K562 (cell line): ENCODE measurements around the gene KLK13. TPM values are rescaled to one million over a fixed set of nuclear protein-coding genes. Genes with fewer than 3 reads are reported as not detected.

Experiments used
- CAMTA2 ChIP-seq: fragments of 250-450 bp; sonication (Bioruptor Pico); conservative IDR thresholded peaks from 2 replicates; pipeline ENCODE4 v1.5.1; 2022
- DLX4 ChIP-seq: fragments of 250-450 bp; sonication (Bioruptor Pico); IDR thresholded peaks from 2 replicates; pipeline ENCODE4 v1.6.1; 2021; ENCODE audit warnings: mild to moderate bottlenecking
- FOSL1 ChIP-seq: fragments of 200-800 bp; sonication (Bioruptor generic); conservative IDR thresholded peaks from 2 replicates; pipeline ENCODE4 v1.6.1; 2016; ENCODE audit warnings: missing genetic modification characterization, missing compliant biosample characterization
- RB1 ChIP-seq: fragments of 450-650 bp; IDR thresholded peaks from 2 replicates; pipeline ENCODE4 v1.6.1; 2017; ENCODE audit warnings: low read depth, mild to moderate bottlenecking
- STAG1 ChIP-seq: sonication (generic); formaldehyde crosslinking; IDR thresholded peaks from 2 replicates; pipeline ENCODE4 v1.5.0; 2020; ENCODE audit warnings: missing genetic modification reagents, borderline replicate concordance
- STAT6 ChIP-seq: sonication (generic); formaldehyde crosslinking; IDR thresholded peaks from 2 replicates; pipeline ENCODE4 v1.8.1; 2023; ENCODE audit warnings: mild to moderate bottlenecking, missing genetic modification reagents
- TGIF2 ChIP-seq: sonication (generic); formaldehyde crosslinking; IDR thresholded peaks from 2 replicates; pipeline ENCODE4 v1.8.1; 2022; ENCODE audit warnings: mild to moderate bottlenecking, missing genetic modification reagents, moderate library complexity
- TRIM24 ChIP-seq, 2 experiments: fragments of 450-650 bp; IDR thresholded peaks; 2 replicates each; pipeline ENCODE4 v1.6.1; 2016
- U2AF1 ChIP-seq: fragments of 200-400 bp; formaldehyde crosslinking; optimal IDR thresholded peaks from 2 replicates; pipeline ENCODE3; 2017; ENCODE audit warnings: mild to moderate bottlenecking, low read depth, low read length, moderate library complexity
- ZKSCAN1 ChIP-seq: fragments of 150-350 bp; IDR thresholded peaks from 2 replicates; pipeline ENCODE4 v1.6.1; 2016; ENCODE audit warnings: low read depth, low read length
- ZNF133 ChIP-seq: fragments of 250-450 bp; sonication (Bioruptor Pico); IDR thresholded peaks from 2 replicates; pipeline ENCODE4 v1.4.0; 2020; ENCODE audit warnings: mild to moderate bottlenecking
- ZNF347 ChIP-seq: fragments of 450-650 bp; formaldehyde crosslinking; IDR thresholded peaks from 2 replicates; pipeline ENCODE4 v1.4.0; 2020; ENCODE audit warnings: low read depth, mild to moderate bottlenecking, moderate library complexity
- ZNF41 ChIP-seq: fragments of 250-450 bp; sonication (Bioruptor Pico); conservative IDR thresholded peaks from 2 replicates; pipeline ENCODE4 v1.4.0; 2020; ENCODE audit warnings: mild to moderate bottlenecking
- polyA plus RNA-seq, 8 experiments: library from polyadenylated mRNA; depleted of rRNA in 4 of 8; stranded (reverse) in 5 of 8; unstranded in 3 of 8; fragments of >200 nt; fragmentation: Nextera tagmentation in 2 of 8; fragmentation: Illumina TruSeq in 1 of 8; extraction: Ambion mirVana in 2 of 8; extraction: Trizol in 1 of 8; gene quantifications; 2 replicates each; pipeline versions ENCODE4 v1.2.1 to v1.2.3, GENCODE V29; 2011 to 2014; ENCODE audit warnings: inconsistent platforms in 1 of 8, missing spikeins in 1 of 8
- total RNA-seq, 7 experiments: library from RNA; depleted of rRNA in 6 of 7; stranded (reverse); fragments of >200 nt in 6 of 7; fragmentation: Illumina TruSeq in 2 of 7; extraction: Trizol in 2 of 7; gene quantifications; 2 replicates each; pipeline versions ENCODE4 v1.2.1 to v1.2.3, GENCODE V29; 2011 to 2021; ENCODE audit warnings: low replicate concordance in 1 of 7
- TF ChIP-seq, protein P1 (sequence below): fragments of 450-650 bp; IDR thresholded peaks from 2 replicates; pipeline ENCODE4 v1.6.1; 2016; ENCODE audit warnings: borderline replicate concordance
- TF ChIP-seq, protein P2 (sequence below): fragments of 450-650 bp; IDR thresholded peaks from 2 replicates; pipeline ENCODE4 v1.6.1; 2016

The KLK13 gene
- total and polyA plus RNA-seq, 9 of the 15 experiments (the other 6 are each of a cell fraction or from before 2014, with no cell fraction given), result 0.72 to 9.0 (median 2.3) TPM

DNA sequence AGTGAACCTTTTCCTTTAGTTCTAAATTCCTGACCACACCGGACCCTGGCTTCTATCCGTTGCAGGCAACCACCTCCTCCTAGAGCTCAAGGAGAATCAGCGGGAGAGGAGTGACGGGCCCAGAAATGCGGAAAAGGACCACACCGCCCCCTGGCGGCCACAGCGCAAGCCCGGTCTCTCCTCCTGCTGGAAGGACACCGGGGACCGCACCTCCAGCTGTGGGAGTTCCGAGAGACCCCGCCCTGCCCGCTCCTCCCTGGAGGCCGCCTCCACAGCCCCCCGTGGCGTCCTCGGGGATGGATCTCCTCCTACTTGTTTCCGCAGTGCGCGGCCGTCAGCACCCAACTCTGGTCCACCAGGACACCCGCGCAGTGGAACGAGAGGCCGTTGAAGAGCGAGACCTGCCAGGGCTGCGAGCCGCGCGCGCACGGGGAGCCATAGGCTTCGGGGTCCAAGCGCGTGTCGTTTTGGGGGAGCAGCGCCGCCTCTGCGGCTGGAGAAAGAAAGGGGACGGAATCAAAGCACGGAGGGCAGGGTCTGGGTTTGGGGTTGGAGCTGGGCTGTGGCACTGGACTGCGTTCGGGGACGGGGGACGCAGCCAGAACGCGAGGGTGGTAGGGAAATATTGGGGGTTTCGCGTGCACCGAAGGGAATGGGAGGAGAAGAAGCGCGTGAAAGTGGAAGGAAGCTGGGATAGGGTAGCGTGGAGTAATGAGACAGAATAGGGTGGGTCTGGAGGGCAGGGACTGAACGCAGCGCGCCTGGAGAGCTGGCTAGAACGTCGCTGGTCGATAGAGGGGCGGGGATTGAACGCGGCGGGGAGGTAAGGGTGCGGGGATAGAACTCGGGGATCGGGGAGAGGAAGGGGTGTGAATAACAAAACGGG, 47.9 kb downstream of the KLK13 start (continued):
- TF ChIP-seq, protein P1, sequence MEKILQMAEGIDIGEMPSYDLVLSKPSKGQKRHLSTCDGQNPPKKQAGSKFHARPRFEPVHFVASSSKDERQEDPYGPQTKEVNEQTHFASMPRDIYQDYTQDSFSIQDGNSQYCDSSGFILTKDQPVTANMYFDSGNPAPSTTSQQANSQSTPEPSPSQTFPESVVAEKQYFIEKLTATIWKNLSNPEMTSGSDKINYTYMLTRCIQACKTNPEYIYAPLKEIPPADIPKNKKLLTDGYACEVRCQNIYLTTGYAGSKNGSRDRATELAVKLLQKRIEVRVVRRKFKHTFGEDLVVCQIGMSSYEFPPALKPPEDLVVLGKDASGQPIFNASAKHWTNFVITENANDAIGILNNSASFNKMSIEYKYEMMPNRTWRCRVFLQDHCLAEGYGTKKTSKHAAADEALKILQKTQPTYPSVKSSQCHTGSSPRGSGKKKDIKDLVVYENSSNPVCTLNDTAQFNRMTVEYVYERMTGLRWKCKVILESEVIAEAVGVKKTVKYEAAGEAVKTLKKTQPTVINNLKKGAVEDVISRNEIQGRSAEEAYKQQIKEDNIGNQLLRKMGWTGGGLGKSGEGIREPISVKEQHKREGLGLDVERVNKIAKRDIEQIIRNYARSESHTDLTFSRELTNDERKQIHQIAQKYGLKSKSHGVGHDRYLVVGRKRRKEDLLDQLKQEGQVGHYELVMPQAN, result no peak
- TF ChIP-seq TGIF2 (no peak), CAMTA2 (CRISPR knock-in tag) (no peak), U2AF1 (no peak), STAG1 (peak; percentile 73; the same call in 1 of the 2 replicates), RB1 (peak; percentile 74; the same call in 1 of the 2 replicates), ZNF133 (peak; percentile 68; the same call in 1 of the 2 replicates), ZNF347 (no peak), STAT6 (CRISPR knock-in tag) (no peak), ZKSCAN1 (no peak), DLX4 (CRISPR knock-in tag) (no peak), TRIM24 (IDR thresholded peaks at IDR 0.05) (no peak), FOSL1 (no peak), ZNF41 (CRISPR knock-in tag) (no peak)
- TF ChIP-seq, protein P2, sequence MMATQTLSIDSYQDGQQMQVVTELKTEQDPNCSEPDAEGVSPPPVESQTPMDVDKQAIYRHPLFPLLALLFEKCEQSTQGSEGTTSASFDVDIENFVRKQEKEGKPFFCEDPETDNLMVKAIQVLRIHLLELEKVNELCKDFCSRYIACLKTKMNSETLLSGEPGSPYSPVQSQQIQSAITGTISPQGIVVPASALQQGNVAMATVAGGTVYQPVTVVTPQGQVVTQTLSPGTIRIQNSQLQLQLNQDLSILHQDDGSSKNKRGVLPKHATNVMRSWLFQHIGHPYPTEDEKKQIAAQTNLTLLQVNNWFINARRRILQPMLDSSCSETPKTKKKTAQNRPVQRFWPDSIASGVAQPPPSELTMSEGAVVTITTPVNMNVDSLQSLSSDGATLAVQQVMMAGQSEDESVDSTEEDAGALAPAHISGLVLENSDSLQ, result 0 out of 2 replicates have a peak, but pooled peaks have one; percentile 29
